Hematopoietic multipotent progenitor cell treated with erythropoietin and hydrocortisone succinate and interleukin-3 and kit ligand, for 17 days (in vitro differentiated cells): ENCODE results near the gene HOXC13.

Source experiments
- DNase-seq: peaks from one replicate; pipeline ENCODE4 v3.0.0-alpha.2; 2015; ENCODE audit warnings: low spot score

HOXC13 gene

GRCh38 chr12:53955036-53955775 lies 16.6 kb downstream of the HOXC13 start:
- DNase-seq, result no peak

DNA sequence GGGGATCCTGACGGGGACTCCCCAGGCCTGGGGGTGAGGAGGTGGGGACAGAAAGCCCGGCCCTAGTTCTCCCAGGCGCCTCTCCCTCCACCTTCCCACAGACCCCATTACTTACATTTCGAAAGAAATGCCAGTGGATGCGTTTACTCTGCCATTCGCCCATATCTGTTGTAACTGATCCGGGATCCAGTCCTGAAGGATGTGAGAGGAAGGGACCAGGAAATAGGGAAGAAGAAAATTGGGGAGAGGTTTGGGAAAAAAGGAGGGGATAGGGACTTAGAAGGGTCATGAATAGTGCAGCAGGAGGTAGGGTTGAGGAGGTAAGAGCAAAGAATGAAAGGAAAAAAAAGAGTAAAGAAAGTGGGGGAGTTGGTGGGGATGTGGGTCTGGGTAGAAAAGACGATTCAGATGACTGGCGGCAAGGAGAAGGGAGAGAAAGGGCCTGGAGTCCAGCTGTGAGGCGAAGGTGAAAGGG lies 17.2 kb downstream of the HOXC13 start:
- DNase-seq, result no peak

DNA sequence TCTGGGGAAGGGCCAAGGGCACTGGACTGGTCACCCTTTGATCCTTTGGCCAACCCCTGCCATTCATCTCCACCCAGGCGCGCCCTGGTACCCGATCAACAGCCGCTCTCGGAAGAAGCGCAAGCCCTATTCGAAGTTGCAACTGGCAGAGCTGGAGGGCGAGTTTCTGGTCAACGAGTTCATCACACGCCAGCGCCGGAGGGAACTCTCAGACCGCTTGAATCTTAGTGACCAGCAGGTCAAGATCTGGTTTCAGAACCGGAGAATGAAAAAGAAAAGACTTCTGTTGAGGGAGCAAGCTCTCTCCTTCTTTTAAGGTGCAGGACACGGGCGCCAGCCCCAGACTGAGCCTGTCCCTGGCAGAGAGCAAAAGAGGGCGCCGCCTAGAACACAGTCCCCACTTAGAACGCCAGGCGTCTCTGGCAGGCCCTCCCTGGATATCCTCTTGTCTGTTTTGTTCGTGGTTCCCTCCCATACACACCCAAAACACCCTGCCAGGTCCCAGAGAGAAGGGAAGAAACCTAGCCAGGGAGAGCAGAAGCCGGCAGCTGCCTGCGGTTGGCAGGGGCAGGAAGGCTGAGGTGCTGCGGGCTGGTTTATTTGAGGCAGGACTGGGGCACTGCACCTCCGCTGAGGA lies 17.7 kb downstream of the HOXC13 start:
- no peak for DNase-seq

GRCh38 chr12:53956914-53957536 lies 18.4 kb downstream of the HOXC13 start:
- DNase-seq, result no peak

GRCh38 chr12:53958128-53958527 lies 19.5 kb downstream of the HOXC13 start:
- DNase-seq, result no peak

DNA sequence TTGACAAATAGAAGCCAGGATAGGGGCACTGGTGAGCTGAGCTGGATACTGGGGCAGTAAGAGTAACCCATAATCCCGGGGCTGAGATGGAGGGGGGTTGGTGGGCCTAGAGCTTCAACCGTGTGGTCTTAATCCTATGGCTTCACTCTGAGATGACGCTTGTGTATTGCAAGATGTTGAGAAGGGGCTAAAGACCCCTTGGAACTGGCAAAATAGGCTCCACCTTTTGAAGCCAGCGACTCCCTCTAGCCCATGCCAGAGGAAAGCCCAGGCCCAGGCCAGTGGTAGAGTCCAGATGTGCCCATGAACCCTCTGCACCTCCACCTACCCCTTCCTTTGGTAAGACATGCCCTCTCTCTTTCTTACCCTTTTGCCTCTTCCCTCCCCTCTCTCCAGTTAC lies 20.7 kb downstream of the HOXC13 start:
- no peak for DNase-seq

DNA sequence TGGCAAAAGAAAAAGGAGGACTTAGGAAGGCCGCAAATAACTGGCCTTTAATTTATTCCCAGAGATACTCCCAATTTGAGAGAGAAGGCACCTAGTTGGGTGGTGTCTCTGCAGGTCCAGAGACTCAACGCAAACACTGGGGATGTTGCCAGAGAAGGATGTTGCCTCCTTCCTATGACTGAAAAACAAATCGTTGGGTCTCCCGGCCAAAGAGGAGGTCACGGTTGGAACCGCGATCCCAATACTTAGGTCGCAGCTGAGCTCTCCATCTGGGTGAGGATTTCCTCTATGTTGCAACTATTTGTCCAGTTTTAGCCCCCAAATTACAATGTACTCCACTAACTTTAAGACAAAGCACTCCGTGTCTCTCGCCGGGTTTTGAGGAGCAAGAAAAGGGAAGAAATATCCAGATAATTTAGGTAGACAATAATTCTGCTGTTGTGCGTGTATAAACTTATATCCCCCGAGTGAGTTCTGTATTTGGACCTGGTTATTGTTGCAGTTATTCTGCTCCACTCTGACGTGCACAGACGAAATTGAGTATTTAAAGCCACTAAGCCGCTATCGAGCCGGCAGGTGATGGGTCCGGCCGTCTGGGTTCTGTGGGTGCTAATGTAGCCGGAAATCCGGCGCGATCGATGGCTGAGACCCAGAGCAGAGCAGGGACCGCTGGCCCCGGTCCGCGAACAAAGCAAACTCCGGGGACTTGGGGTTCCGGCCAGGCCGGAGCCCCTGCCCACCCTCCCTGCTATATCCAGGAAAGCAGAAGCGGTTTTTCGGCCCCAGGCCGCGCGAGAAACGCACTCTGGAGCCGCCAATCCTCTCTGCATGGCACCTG lies 21.8 kb downstream of the HOXC13 start:
- no peak for DNase-seq

GRCh38 chr12:53961025-53961761 lies 22.6 kb downstream of the HOXC13 start:
- DNase-seq, result no peak

- DNase-seq, result no peak
Observed at GRCh38 chr12:53963005-53963404, 24.4 kb downstream of the HOXC13 start.

DNA sequence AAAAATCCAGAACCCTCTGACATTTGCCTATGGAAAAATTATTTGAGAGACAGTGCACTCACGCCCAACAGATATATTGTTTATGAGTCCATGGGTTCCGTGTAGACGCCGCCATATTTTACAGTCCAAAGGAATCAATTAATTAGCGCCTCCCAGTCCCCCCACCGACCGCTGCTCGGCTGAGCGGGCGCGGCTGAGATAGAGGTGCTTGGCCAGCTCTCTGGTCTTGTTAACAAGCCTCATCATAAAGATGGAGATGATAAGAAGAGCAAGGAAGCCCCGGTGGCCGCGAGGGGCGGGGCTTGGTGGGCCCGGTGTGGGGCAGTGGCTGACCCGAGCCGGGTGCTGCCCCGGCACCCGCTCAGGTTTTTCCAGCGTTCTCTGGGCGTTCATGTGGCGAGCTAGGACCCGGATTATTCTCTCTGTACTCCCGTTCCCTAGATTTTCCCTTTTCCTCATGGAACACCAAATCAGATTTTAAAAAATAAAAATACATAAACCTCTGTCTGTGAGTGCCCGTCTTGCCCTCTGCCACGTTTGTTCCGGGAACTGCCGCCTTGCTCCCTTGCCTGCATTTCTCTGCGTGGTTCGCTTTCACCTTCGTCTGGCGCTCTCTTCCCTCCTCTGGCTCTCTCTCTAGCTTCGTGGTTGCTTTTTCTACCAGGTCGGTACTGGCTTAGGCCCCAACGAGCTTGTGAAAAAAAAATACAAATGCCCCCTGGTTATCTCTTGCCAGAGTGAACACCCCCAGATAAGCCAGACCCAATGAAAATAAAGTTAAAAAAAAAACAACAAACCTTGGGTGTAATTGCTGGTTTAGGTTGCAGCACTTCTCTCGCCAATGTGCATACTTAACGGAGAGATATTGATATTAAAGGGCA lies 25.0 kb downstream of the HOXC13 start:
- DNase-seq, result no peak

DNA sequence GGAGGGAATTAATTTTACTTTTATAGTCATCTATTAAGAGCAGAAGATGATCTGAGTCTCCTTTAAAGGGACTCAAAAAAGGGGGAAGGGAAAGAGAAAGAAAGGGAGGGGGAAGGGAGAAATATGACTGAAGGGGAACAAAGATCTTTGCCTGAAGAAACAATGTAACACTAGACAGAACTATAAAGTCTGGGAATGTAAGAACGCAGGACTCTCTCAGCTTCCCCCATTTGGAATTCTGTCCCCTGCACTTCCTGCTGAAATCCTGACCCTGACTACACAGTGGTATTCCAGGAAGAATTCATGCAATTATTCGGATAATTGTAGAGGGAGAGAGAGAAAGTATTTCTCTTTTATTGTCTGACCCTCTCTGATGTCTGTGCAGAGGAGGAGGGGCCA lies 25.7 kb downstream of the HOXC13 start:
- no peak for DNase-seq

DNA sequence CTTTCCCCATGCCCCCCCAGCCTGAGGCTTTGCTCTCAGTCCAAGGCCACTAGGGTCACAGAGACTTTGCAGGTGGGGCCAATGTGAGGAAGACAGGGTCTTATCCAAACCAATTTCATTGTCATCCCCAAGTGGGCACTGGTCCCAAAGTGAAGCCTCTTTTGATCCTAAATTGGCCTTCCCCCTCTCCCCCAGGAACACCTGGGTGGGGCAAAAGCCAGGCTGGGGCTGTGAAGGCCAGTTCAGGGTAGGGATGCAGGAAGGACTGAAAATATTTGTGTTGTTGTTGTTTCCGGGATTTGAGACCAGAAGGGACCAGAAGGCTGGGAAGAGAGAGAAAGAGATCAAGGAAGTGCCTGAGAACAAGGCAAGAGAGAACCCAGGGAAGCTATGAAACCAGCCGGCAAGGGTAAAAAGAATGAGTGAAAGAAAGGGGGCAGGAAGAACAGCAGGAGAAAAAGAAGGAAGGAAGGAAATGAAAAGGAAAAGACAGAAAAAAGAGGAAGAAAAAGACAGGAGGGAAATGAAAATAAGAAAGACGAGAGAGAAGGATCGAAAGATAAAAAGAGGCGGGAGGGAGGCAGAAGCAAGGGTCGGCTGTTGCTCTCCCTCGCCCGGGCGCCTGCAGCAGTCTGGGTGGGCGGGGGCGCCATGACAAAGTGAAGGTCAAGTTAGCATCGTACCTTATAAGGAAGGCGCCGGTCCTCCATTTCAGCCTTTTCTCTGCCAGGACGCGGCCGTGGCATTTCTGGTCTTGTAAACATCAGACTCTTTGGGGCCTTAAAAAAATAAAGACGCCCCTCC lies 26.9 kb downstream of the HOXC13 start:
- no peak for DNase-seq

GRCh38 chr12:53966085-53966384 lies 27.4 kb downstream of the HOXC13 start:
- no peak for DNase-seq

DNA sequence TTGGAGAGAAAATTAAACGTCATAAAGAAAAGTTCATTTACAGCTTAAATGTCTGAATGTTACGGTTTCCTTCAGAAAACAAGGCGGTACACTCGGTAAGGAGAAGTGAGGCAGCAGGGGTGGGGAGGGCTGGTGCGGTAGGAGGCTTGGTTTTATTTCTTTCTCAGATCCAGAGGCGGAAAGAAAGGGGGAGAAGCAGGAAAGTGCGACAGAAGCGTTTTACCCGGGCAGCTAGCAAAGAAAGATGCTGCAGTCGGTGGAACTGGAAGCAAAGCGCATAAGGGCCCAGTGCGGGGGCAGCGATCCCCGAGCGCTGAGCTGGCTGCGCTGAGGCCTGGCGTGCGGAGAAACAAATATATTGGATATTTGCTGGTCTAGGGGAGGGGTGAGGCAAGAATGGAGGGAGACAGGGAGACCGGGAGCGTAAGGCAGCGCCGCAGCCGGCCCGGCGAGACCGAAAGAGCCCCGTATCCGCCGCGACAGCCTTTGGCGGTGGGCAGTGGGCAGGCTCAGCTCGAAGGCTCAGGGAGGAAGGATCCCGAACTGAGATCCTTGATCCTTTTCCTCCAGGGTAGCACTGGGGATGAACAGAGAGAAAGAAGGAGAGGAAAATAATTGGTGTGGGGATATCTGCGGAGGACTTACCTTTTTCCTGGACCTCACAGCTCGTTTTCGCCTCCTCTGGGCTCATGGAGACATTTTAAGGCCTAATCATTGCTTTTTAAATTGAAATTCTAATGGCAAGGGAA lies 27.9 kb downstream of the HOXC13 start:
- DNase-seq, result no peak

DNA sequence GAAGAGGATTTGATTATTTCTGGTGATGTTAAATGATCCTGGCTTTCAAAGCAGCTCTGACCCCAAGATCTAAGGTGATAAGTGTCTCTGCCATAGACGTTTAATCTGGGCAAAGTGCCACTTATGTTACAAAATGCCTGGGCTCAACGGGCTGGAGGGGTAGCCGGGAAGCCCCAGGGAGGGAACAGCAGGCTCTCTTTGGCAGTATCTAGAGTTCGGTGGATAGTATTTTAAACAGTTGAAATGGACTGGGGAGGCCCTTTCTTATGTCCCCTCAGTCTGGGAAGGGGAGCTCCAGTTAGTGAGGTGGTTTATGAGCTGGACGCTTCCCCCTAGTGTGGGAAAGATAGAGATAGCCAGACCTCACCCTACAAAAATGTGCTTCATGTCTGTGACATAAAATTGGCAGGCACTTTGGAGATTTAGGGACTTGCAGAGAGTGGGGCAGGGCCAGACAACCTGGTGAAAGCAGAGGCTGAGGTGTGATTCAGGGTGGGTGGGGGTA lies 28.8 kb downstream of the HOXC13 start:
- no peak for DNase-seq

DNA sequence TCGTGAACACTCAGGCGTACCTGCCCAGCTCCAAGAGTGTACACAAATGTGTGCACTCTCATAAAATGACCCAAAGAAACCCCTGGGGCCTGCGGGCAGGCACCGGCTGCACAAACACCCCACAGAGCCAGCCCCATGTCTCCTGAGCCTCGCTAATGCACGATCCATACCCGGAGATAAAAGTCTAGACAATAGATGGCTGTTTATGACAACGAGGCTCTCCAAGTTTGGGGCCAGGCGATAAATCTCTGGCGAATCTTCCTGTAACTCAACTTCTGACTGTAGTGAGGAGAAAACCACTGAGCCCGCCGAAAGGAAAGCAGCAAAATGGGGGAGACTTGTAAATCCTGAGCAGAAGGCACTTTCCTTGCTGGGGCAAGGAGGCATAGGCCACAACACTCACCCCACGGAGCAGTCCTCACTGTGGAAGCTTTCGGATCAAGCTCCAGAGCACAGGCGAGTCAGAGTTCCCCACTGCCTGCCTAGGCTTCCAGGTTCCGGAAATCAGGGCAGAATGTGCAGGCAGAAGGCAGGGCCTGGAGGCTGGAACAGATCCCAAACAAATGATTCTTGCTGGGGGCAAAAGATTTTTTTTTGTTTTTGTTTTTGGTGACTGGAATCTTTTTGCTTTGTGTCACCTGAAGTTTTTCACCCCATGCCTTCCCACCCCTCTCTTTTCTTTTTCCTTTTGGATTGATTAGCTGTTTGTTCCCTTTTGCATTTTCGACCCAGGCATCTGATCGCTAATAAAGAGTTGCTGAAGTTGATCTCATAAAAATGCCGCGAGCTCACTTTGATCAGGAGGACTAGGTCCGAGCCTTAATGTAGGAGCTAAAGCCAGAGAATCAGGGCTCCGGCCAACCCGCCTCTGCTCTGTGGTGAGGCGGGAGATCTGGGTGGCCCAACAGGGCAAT lies 29.8 kb downstream of the HOXC13 start:
- no peak for DNase-seq

- DNase-seq, result no peak
Observed at GRCh38 chr12:53969588-53970259, 31.1 kb downstream of the HOXC13 start.
